Activated CD8-positive, alpha-beta memory T cell treated with anti-CD3 and anti-CD28 coated beads for 36 hours (primary cell): Measurements from ENCODE around the gene IGSF8. TPM values are rescaled to one million over a fixed set of nuclear protein-coding genes. Genes with fewer than 3 reads are reported as not detected.
"Not testable (repeated sequence)": the region's sequence is repeated elsewhere in the genome, so short reads cannot be mapped to it uniquely, and the experiment has no call there.

Experiments used
- CTCF ChIA-PET: fragments of 350-600 bp; sonication (Branson Sonifier 250); formaldehyde crosslinking; loops from one replicate; lab custom pipeline; 2021; ENCODE audit warnings: antibody characterized with exemption; lab: Charles Lee
- POLR2A ChIA-PET: fragments of 350-600 bp; sonication (Branson Sonifier 250); formaldehyde crosslinking; loops from one replicate; lab custom pipeline; 2021; ENCODE audit warnings: antibody characterized with exemption; lab: Charles Lee
- total RNA-seq, 2 experiments: library from RNA; stranded (reverse); gene quantifications; one replicate each; pipeline ENCODE4 v1.2.3, GENCODE V29; 2021

Gene IGSF8
- total RNA-seq, 2 experiments from 2014 or later = 43.8 to 45.7 TPM

- ChIA-PET CTCF (interaction anchor here (3.3 kb wide), 1 partner anchor 17 kb away, joined by 15 read pairs; no protein-coding TSS in a partner anchor), POLR2A (no interaction called here)
Measured at GRCh38 chr1:160061369-160062229, 36.8 kb downstream of the IGSF8 start.

GRCh38 chr1:160058087-160058486, 40.3 kb downstream of the IGSF8 start:
- CTCF ChIA-PET = interaction anchor here (1.0 kb wide), 1 partner anchor 19 kb away, joined by 3 read pairs; no protein-coding TSS in a partner anchor
- POLR2A ChIA-PET = no interaction called here

GRCh38 chr1:160056648-160057169, 41.7 kb downstream of the IGSF8 start:
- ChIA-PET POLR2A (no interaction called here), CTCF (interaction anchor here (1.2 to 1.3 kb wide), 2 partner anchors 10 to 29 kb away, joined by 4 to 5 read pairs; no protein-coding TSS in a partner anchor)

GRCh38 chr1:160053548-160054365, 44.7 kb downstream of the IGSF8 start:
- POLR2A ChIA-PET = no interaction called here
- CTCF ChIA-PET = interaction anchor here (1.2 to 1.6 kb wide), 2 partner anchors 7 to 32 kb away, joined by 4 to 7 read pairs; no protein-coding TSS in a partner anchor

GRCh38 chr1:160052936-160053335, 45.5 kb downstream of the IGSF8 start:
- CTCF ChIA-PET = interaction anchor here (0.8 to 1.0 kb wide), 2 partner anchors 14 to 29 kb away, joined by 3 read pairs; partner anchors contain the start of gene KCNJ9

GRCh38 chr1:160050619-160051018, 47.8 kb downstream of the IGSF8 start:
- ChIA-PET CTCF (interaction anchor here (1.2 to 1.3 kb wide), 2 partner anchors 28 to 35 kb away, joined by 3 read pairs; no protein-coding TSS in a partner anchor), POLR2A (no interaction called here)

More at GRCh38 chr1:160052936-160053335, 45.5 kb downstream of the IGSF8 start:
- POLR2A ChIA-PET = no interaction called here

GRCh38 chr1:160050182-160050581, 48.2 kb downstream of the IGSF8 start:
- CTCF ChIA-PET = interaction anchor here (1.2 to 1.3 kb wide), 2 partner anchors 28 to 35 kb away, joined by 3 read pairs; no protein-coding TSS in a partner anchor
- POLR2A ChIA-PET = not testable (repeated sequence)

GRCh38 chr1:160049101-160049500, 49.3 kb downstream of the IGSF8 start:
- POLR2A ChIA-PET = no interaction called here
- CTCF ChIA-PET = interaction anchor here (4.2 kb wide), 1 partner anchor 37 kb away, joined by 37 read pairs; no protein-coding TSS in a partner anchor

- POLR2A ChIA-PET = no interaction called here
- CTCF ChIA-PET = interaction anchor here (4.2 kb wide), 1 partner anchor 38 kb away, joined by 37 read pairs; no protein-coding TSS in a partner anchor
Measured at GRCh38 chr1:160048335-160048734, 50.1 kb downstream of the IGSF8 start.

- ChIA-PET POLR2A (no interaction called here), CTCF (interaction anchor here (0.5 to 4.2 kb wide), 11 partner anchors 7 to 143 kb away, joined by 3 to 56 read pairs (median 7); partner anchors contain the start of genes KCNJ9 and PIGM)
Measured at GRCh38 chr1:160047111-160047991, 51.1 kb downstream of the IGSF8 start.

GRCh38 chr1:160046494-160047110, 51.8 kb downstream of the IGSF8 start:
- ChIA-PET POLR2A (no interaction called here), CTCF (interaction anchor here (0.5 to 4.2 kb wide), 19 partner anchors 8 to 142 kb away, joined by 3 to 56 read pairs (median 4); partner anchors contain the start of genes IGSF8, KCNJ9 and PIGM)

GRCh38 chr1:160045653-160046052, 52.8 kb downstream of the IGSF8 start:
- ChIA-PET CTCF (interaction anchor here (1.1 to 4.2 kb wide), 12 partner anchors 8 to 40 kb away, joined by 3 to 56 read pairs (median 5); partner anchors contain the start of genes KCNJ9 and PIGM), POLR2A (no interaction called here)

GRCh38 chr1:160043543-160043942, 54.9 kb downstream of the IGSF8 start:
- ChIA-PET CTCF (no interaction called here), POLR2A (no interaction called here)

Other genes starting within 250 kb of the IGSF8 start
- not detected for gene VSIG8, start 236.0 kb downstream of the IGSF8 start, total RNA-seq
- 1 to 10 TPM; 1.2 to 1.4 TPM for gene CFAP45, start 198.5 kb downstream of the IGSF8 start, total RNA-seq
- 100 to 1,000 TPM; 532 to 538 TPM for gene TAGLN2, start 173.1 kb downstream of the IGSF8 start, total RNA-seq
- under 1 TPM in 1 of 2 experiments, not detected in 1; 0.06 TPM for gene IGSF9, start 153.0 kb downstream of the IGSF8 start, total RNA-seq
- gene SLAMF9, start 144.4 kb downstream of the IGSF8 start, total RNA-seq = not detected
- 1 to 10 TPM; 6.2 to 6.5 TPM for gene PIGM, start 66.6 kb downstream of the IGSF8 start, total RNA-seq
- gene KCNJ10, start 28.5 kb downstream of the IGSF8 start, total RNA-seq = not detected
- not detected for gene KCNJ9, start 17.1 kb downstream of the IGSF8 start, total RNA-seq
- gene ATP1A2, start 17.1 kb upstream of the IGSF8 start, total RNA-seq = not detected
- gene ATP1A4, start 53.0 kb upstream of the IGSF8 start, total RNA-seq = not detected
- not detected for gene CASQ1, start 92.0 kb upstream of the IGSF8 start, total RNA-seq
- 10 to 100 TPM; 78.4 to 81.3 TPM for gene PEA15, start 106.8 kb upstream of the IGSF8 start, total RNA-seq
- gene DCAF8, start 163.9 kb upstream of the IGSF8 start, total RNA-seq = 10 to 100 TPM; 96.7 to 99.1 TPM
- 10 to 100 TPM; 57.0 to 58.1 TPM for gene PEX19, start 186.5 kb upstream of the IGSF8 start, total RNA-seq
- 100 to 1,000 TPM; 127 to 130 TPM for gene COPA, start 244.6 kb upstream of the IGSF8 start, total RNA-seq
- 10 to 100 TPM; 58.0 to 58.4 TPM for gene NCSTN, start 244.8 kb upstream of the IGSF8 start, total RNA-seq